ENCODE data around the gene COL13A1. TPM values are rescaled to one million over a fixed set of nuclear protein-coding genes. Genes with fewer than 3 reads are reported as not detected.
A peak's percentile ranks its signal among the peaks of the same experiment; 100 is the strongest.

COL13A1 gene
- total and polyA plus RNA-seq, 4 donors, result 0.17 to 0.47 (median 0.18) TPM

GRCh38 chr10:69855346-69856111 lies 53.8 kb downstream of the COL13A1 start:
- 67% methylated on average over 6 of the region's 6 CpGs for WGBS
- Histone ChIP-seq H3K4me1 (ENCODE audit: control insufficient read depth in 4 of 4, insufficient read depth in 4 of 4, low read length in 3 of 4) (no peaks in the 10 kb centered on the region), H3K4me3 (ENCODE audit: low read depth in 1 of 3, low read length in 3 of 3) (no peak overlapping the region), H3K27me3 (ENCODE audit: control insufficient read depth in 4 of 4, insufficient read depth in 4 of 4, low read length in 3 of 4) (no peaks in the 10 kb centered on the region), H3K9me3 (ENCODE audit: control insufficient read depth in 4 of 4, low read length in 3 of 4) (no peaks in the 10 kb centered on the region), H3K9ac (ENCODE audit: low read depth in 1 of 2, low read length in 2 of 2) (no peak overlapping the region), H3K36me3 (ENCODE audit: control insufficient read depth in 4 of 4, insufficient read depth in 3 of 4, low read depth in 1 of 4, low read length in 3 of 4) (no peaks in the 10 kb centered on the region), H3K27ac (ENCODE audit: low read depth in 1 of 2, low read length in 2 of 2) (no peak overlapping the region)
- TF ChIP-seq FOXA1 (IDR thresholded peaks at IDR 0.05) (no peak), TAF1 (conservative IDR thresholded peaks at IDR 0.05) (no peak), SP1 (IDR thresholded peaks at IDR 0.05) (no peak), HNF4G (IDR thresholded peaks at IDR 0.05) (no peak), JUND (IDR thresholded peaks at IDR 0.05) (no peak), GABPA (IDR thresholded peaks at IDR 0.05 in 1 of 2, conservative IDR thresholded peaks at IDR 0.05 in 1 of 2) (no peak), RAD21 (IDR thresholded peaks at IDR 0.05) (no peak), HNF4A (conservative IDR thresholded peaks at IDR 0.05) (no peak), FOXA2 (IDR thresholded peaks at IDR 0.05) (no peak)
- TF ChIP-seq, protein P1, sequence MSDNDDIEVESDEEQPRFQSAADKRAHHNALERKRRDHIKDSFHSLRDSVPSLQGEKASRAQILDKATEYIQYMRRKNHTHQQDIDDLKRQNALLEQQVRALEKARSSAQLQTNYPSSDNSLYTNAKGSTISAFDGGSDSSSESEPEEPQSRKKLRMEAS (IDR thresholded peaks at IDR 0.05), result no peak
- TF ChIP-seq, protein P2, sequence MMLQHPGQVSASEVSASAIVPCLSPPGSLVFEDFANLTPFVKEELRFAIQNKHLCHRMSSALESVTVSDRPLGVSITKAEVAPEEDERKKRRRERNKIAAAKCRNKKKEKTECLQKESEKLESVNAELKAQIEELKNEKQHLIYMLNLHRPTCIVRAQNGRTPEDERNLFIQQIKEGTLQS (IDR thresholded peaks at IDR 0.05), result no peak
- TF ChIP-seq, protein P3, sequence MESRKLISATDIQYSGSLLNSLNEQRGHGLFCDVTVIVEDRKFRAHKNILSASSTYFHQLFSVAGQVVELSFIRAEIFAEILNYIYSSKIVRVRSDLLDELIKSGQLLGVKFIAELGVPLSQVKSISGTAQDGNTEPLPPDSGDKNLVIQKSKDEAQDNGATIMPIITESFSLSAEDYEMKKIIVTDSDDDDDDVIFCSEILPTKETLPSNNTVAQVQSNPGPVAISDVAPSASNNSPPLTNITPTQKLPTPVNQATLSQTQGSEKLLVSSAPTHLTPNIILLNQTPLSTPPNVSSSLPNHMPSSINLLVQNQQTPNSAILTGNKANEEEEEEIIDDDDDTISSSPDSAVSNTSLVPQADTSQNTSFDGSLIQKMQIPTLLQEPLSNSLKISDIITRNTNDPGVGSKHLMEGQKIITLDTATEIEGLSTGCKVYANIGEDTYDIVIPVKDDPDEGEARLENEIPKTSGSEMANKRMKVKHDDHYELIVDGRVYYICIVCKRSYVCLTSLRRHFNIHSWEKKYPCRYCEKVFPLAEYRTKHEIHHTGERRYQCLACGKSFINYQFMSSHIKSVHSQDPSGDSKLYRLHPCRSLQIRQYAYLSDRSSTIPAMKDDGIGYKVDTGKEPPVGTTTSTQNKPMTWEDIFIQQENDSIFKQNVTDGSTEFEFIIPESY (IDR thresholded peaks at IDR 0.05), result no peak
- peak; percentile 44 for DNase-seq (ENCODE audit: low spot score)

DNA sequence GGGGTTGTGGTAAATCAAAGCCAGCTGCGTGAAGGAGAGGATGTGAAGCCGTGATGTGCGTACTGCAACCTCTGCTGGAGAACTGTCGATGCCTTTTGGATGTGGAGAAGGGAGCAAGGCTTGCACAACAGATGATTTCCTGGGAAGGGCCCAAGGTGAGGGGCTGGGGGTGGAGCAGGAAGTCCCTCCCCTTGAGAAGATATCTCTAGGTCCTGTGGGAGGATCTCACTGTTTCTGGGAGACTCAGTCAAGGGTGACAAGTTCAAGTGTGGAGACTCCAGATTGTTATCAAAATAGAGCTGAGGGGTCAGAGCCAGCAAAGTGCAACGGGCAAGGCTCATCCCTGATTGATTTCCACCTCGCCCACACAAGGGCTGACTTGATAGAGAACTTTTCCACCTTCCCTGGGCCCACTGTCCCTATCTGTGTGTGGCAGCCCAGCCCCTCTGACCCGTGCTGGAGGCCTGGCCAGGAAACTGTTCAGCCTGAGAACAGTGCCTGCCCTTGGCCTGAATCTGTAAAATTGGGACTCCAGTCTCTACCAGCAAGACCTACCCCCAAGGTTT lies 55.0 kb downstream of the COL13A1 start:
- H3K27ac ChIP-seq (ENCODE audit: low read depth in 1 of 2, low read length in 2 of 2), result no peak overlapping the region
- H3K9me3 ChIP-seq (ENCODE audit: control insufficient read depth in 4 of 4, low read length in 3 of 4), result no peaks in the 10 kb centered on the region
- no peak overlapping the region for H3K4me3 ChIP-seq (ENCODE audit: low read depth in 1 of 3, low read length in 3 of 3)
- H3K9ac ChIP-seq (ENCODE audit: low read depth in 1 of 2, low read length in 2 of 2), result no peak overlapping the region
- DNase-seq (ENCODE audit: low spot score), result no peak
- H3K36me3 ChIP-seq (ENCODE audit: control insufficient read depth in 4 of 4, insufficient read depth in 3 of 4, low read depth in 1 of 4, low read length in 3 of 4), result no peaks in the 10 kb centered on the region
- TF ChIP-seq, protein P4, sequence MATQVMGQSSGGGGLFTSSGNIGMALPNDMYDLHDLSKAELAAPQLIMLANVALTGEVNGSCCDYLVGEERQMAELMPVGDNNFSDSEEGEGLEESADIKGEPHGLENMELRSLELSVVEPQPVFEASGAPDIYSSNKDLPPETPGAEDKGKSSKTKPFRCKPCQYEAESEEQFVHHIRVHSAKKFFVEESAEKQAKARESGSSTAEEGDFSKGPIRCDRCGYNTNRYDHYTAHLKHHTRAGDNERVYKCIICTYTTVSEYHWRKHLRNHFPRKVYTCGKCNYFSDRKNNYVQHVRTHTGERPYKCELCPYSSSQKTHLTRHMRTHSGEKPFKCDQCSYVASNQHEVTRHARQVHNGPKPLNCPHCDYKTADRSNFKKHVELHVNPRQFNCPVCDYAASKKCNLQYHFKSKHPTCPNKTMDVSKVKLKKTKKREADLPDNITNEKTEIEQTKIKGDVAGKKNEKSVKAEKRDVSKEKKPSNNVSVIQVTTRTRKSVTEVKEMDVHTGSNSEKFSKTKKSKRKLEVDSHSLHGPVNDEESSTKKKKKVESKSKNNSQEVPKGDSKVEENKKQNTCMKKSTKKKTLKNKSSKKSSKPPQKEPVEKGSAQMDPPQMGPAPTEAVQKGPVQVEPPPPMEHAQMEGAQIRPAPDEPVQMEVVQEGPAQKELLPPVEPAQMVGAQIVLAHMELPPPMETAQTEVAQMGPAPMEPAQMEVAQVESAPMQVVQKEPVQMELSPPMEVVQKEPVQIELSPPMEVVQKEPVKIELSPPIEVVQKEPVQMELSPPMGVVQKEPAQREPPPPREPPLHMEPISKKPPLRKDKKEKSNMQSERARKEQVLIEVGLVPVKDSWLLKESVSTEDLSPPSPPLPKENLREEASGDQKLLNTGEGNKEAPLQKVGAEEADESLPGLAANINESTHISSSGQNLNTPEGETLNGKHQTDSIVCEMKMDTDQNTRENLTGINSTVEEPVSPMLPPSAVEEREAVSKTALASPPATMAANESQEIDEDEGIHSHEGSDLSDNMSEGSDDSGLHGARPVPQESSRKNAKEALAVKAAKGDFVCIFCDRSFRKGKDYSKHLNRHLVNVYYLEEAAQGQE (IDR thresholded peaks at IDR 0.05), result no peak
- TF ChIP-seq HNF4A (conservative IDR thresholded peaks at IDR 0.05), result no peak
- TF ChIP-seq EGR1 (IDR thresholded peaks at IDR 0.05; ENCODE audit: low read depth in 2 of 2), result no peak
- TF ChIP-seq NR2F2 (IDR thresholded peaks at IDR 0.05), result no peak
- TF ChIP-seq CTCF (IDR thresholded peaks at IDR 0.05; ENCODE audit: low read depth, low read length, missing input control), result no peak
- no peak for TF ChIP-seq RAD21 (IDR thresholded peaks at IDR 0.05)
- no peak for TF ChIP-seq YY1 (IDR thresholded peaks at IDR 0.05)
- no peak for TF ChIP-seq FOXA1 (IDR thresholded peaks at IDR 0.05)
- no peak for TF ChIP-seq TAF1 (conservative IDR thresholded peaks at IDR 0.05)
- no peak for TF ChIP-seq SP1 (IDR thresholded peaks at IDR 0.05)
- no peak for TF ChIP-seq GABPA (IDR thresholded peaks at IDR 0.05 in 1 of 2, conservative IDR thresholded peaks at IDR 0.05 in 1 of 2)
- TF ChIP-seq JUND (IDR thresholded peaks at IDR 0.05), result no peak
- TF ChIP-seq FOXA2 (IDR thresholded peaks at IDR 0.05), result no peak
- TF ChIP-seq, protein P3 (IDR thresholded peaks at IDR 0.05), result no peak
- no peak for TF ChIP-seq HNF4G (IDR thresholded peaks at IDR 0.05)
- WGBS, result 66% methylated on average over 7 of the region's 7 CpGs
- no peaks in the 10 kb centered on the region for H3K4me1 ChIP-seq (ENCODE audit: control insufficient read depth in 4 of 4, insufficient read depth in 4 of 4, low read length in 3 of 4)
- H3K27me3 ChIP-seq (ENCODE audit: control insufficient read depth in 4 of 4, insufficient read depth in 4 of 4, low read length in 3 of 4), result no peaks in the 10 kb centered on the region
